SK-N-SH treated with all-trans-retinoic acid at 6 μM for 48 hours (cell line): ENCODE data around the gene TLCD1.

Source experiments
- CSDC2 ChIP-seq: fragments of 250-450 bp; sonication (Bioruptor Pico); IDR thresholded peaks from 2 replicates; pipeline ENCODE4 v1.5.0; 2020; ENCODE audit warnings: mild to moderate bottlenecking, moderate library complexity
- ESRRG ChIP-seq: fragments of 250-450 bp; sonication (Bioruptor Pico); IDR thresholded peaks from 2 replicates; pipeline ENCODE4 v1.6.1; 2021; ENCODE audit warnings: mild to moderate bottlenecking
- ZFP3 ChIP-seq: fragments of 250-450 bp; sonication (Bioruptor Pico); IDR thresholded peaks from 2 replicates; pipeline ENCODE4 v1.5.0; 2020; ENCODE audit warnings: mild to moderate bottlenecking, moderate library complexity
- TF ChIP-seq, protein P1 (sequence below): fragments of 250-450 bp; sonication (Bioruptor Pico); IDR thresholded peaks from 2 replicates; pipeline ENCODE4 v1.8.0; 2020; ENCODE audit warnings: mild to moderate bottlenecking, moderate library complexity, borderline replicate concordance

DNA sequence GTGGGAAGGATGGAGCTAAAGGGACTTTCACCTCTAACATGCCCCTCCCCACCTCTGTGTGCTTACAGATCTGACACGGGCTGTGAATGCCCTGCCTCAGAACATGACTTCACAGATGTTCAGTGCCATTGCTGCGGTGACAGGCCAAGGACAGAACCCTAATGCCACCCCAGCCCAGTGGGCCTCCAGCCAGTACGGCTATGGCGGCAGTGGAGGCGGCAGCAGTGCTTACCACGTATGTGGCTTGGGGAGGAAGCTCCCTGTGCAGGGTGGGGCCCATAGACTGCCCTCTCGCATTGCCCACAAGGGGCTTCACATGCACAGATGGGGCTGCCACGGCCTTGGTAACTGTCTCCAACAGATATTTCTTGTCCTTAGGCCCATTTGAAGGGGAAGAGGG, 25.8 kb downstream of the TLCD1 start:
- TF ChIP-seq, protein P1, sequence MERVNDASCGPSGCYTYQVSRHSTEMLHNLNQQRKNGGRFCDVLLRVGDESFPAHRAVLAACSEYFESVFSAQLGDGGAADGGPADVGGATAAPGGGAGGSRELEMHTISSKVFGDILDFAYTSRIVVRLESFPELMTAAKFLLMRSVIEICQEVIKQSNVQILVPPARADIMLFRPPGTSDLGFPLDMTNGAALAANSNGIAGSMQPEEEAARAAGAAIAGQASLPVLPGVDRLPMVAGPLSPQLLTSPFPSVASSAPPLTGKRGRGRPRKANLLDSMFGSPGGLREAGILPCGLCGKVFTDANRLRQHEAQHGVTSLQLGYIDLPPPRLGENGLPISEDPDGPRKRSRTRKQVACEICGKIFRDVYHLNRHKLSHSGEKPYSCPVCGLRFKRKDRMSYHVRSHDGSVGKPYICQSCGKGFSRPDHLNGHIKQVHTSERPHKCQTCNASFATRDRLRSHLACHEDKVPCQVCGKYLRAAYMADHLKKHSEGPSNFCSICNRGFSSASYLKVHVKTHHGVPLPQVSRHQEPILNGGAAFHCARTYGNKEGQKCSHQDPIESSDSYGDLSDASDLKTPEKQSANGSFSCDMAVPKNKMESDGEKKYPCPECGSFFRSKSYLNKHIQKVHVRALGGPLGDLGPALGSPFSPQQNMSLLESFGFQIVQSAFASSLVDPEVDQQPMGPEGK (CRISPR knock-in tag): no peak
- TF ChIP-seq ESRRG (CRISPR knock-in tag) (no peak), ZFP3 (CRISPR knock-in tag) (no peak), CSDC2 (no peak)
